Muscle layer of colon (tissue), 2 donors: Measurements from ENCODE around the gene MTG1.
"Not testable (repeated sequence)": the region's sequence is repeated elsewhere in the genome, so short reads cannot be mapped to it uniquely, and the experiment has no call there.

Experiments
- H3K27ac ChIP-seq: one replicate; pipeline ENCODE4 v1.7.0; 2013; ENCODE audit warnings: low read depth, mild to moderate bottlenecking, low read length, moderate library complexity
- H3K27me3 ChIP-seq, 2 donors: one replicate each; pipeline ENCODE4 v1.7.0; 2013; ENCODE audit warnings: low read length in 2 of 2, mild to moderate bottlenecking in 2 of 2; ENCODE audit not compliant: insufficient read depth in 2 of 2, control insufficient read depth in 1 of 2
- H3K36me3 ChIP-seq: one replicate; pipeline ENCODE4 v1.7.0; 2013; ENCODE audit warnings: mild to moderate bottlenecking, low read length; ENCODE audit not compliant: insufficient read depth
- H3K4me1 ChIP-seq: one replicate; pipeline ENCODE4 v1.7.0; 2013; ENCODE audit warnings: mild to moderate bottlenecking, low read length; ENCODE audit not compliant: insufficient read depth
- H3K4me3 ChIP-seq, 2 donors: one replicate each; pipeline ENCODE4 v1.7.0; 2013; ENCODE audit warnings: low read length in 2 of 2, low read depth in 1 of 2, mild to moderate bottlenecking in 1 of 2, moderate library complexity in 1 of 2
- H3K9ac ChIP-seq: one replicate; pipeline ENCODE4 v1.7.0; 2013; ENCODE audit warnings: low read length
- H3K9me3 ChIP-seq: one replicate; pipeline ENCODE4 v1.7.0; 2013; ENCODE audit warnings: mild to moderate bottlenecking, low read length
- donor health status: abdominal sarcoma.
- donor health status: Adenocarcinoma of cecum.

The MTG1 gene

DNA sequence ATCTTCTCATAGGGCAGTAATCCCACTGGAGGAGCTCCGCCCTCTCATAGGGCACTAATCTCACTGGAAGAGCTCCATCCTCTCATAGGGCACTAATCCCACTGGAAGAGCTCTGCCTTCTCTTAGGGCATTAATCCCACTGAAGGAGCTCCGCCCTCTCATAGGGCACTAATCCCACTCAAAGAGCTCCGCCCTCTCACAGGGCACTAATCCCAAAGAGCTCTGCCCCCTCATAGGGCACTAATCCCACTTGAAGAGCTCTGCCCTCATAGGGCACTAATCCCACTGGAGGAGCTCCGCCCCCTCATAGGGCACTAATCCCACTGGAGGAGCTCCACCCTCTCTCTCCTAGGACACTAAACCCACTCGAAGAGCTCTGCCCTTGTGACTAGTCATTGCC, 32.7 kb upstream of the MTG1 start:
- H3K4me3 ChIP-seq = no peak overlapping the region
- no peaks in the 10 kb centered on the region for H3K9me3 ChIP-seq
- H3K27ac ChIP-seq = no peak overlapping the region
- peaks cover 31% of the 10 kb centered on the region for H3K36me3 ChIP-seq
- no peak overlapping the region for H3K9ac ChIP-seq
- peaks cover 0 to 14% of the 10 kb centered on the region in 2 donors for H3K27me3 ChIP-seq
- H3K4me1 ChIP-seq = peaks cover 6% of the 10 kb centered on the region

- Histone ChIP-seq H3K27me3 (peaks cover 0 to 7% of the 10 kb centered on the region in 2 donors), H3K4me3 (no peak overlapping the region), H3K4me1 (no peaks in the 10 kb centered on the region), H3K9ac (no peak overlapping the region), H3K27ac (no peak overlapping the region), H3K36me3 (peaks cover 34% of the 10 kb centered on the region), H3K9me3 (no peaks in the 10 kb centered on the region)
Measured at GRCh38 chr10:133361773-133362441, 32.0 kb upstream of the MTG1 start.

DNA sequence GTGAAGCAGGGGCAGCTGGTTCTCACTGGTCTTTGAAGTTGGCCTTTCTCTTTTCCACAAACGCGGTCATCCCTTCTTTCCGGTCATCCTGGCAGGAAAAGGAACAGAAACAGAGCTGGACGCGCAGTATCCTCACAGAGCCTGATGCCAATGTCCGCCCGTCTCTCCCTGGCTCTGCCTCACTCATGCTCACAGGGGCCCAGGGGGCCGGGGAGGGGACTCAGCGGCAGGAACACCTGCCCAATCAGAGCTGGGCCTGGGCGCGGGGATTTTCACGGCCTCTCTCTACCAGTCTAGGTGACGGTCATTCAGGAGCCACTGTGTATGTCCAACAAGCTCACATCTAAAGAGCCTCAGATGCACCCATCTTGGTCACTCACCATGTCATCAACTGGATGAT, 31.1 kb upstream of the MTG1 start:
- H3K36me3 ChIP-seq = peaks cover 34% of the 10 kb centered on the region
- H3K4me1 ChIP-seq = no peaks in the 10 kb centered on the region
- no peak overlapping the region for H3K4me3 ChIP-seq
- no peaks in the 10 kb centered on the region for H3K27me3 ChIP-seq
- no peak overlapping the region for H3K9ac ChIP-seq
- H3K27ac ChIP-seq = no peak overlapping the region
- H3K9me3 ChIP-seq = no peaks in the 10 kb centered on the region

GRCh38 chr10:133364645-133365431, 29.1 kb upstream of the MTG1 start:
- Histone ChIP-seq H3K4me1 (no peaks in the 10 kb centered on the region), H3K27me3 (no peaks in the 10 kb centered on the region), H3K4me3 (no peak overlapping the region), H3K27ac (no peak overlapping the region), H3K36me3 (peaks cover 52% of the 10 kb centered on the region), H3K9me3 (no peaks in the 10 kb centered on the region), H3K9ac (no peak overlapping the region)

DNA sequence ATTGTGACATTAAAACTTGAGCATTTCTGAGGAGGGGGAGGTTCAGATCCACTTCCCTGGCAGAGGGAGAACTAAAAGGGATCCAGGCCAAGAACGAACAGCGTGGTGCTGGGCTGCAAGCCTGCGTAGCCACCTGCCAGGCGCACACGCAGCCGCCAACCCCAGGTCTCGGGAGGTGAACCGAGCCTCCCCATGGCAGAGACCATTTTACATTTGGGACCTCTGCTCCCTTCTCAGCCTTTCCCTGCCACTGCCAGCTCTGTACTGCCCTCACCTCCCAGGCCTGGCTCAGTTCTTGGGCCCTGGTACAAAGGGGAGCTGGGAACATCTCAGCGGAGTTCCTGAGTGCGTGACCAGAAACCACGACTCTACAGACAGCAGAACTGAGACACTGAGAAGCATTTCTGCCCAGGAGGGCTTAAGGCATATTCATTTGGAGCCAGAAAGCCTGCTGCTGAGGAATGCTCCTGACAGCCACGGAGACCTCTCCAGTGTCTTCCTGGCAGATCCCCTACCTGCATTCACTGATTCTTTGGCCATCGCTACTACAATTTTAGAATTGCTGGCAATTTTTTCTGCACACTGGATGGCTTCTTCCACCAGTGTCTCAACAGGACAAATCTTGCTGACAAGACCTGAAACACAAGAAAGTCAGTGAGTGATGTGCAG, 28.4 kb upstream of the MTG1 start:
- Histone ChIP-seq H3K4me1 (no peaks in the 10 kb centered on the region), H3K4me3 (no peak overlapping the region), H3K36me3 (peaks cover 59% of the 10 kb centered on the region), H3K27ac (no peak overlapping the region), H3K27me3 (no peaks in the 10 kb centered on the region), H3K9ac (no peak overlapping the region), H3K9me3 (no peaks in the 10 kb centered on the region)

GRCh38 chr10:133366130-133366478, 27.9 kb upstream of the MTG1 start:
- Histone ChIP-seq H3K36me3 (peaks cover 61% of the 10 kb centered on the region), H3K27ac (no peak overlapping the region), H3K4me1 (no peaks in the 10 kb centered on the region), H3K9me3 (no peaks in the 10 kb centered on the region), H3K9ac (no peak overlapping the region), H3K27me3 (no peaks in the 10 kb centered on the region), H3K4me3 (no peak overlapping the region)

GRCh38 chr10:133366751-133367150, 27.2 kb upstream of the MTG1 start:
- Histone ChIP-seq H3K27ac (no peak overlapping the region), H3K4me3 (no peak overlapping the region), H3K36me3 (peaks cover 61% of the 10 kb centered on the region), H3K4me1 (no peaks in the 10 kb centered on the region), H3K27me3 (no peaks in the 10 kb centered on the region), H3K9ac (no peak overlapping the region), H3K9me3 (no peaks in the 10 kb centered on the region)

- H3K4me1 ChIP-seq, H3K9ac ChIP-seq, H3K9me3 ChIP-seq, H3K27me3 ChIP-seq, H3K4me3 ChIP-seq, H3K27ac ChIP-seq: not testable (repeated sequence)
- peaks cover 60% of the 10 kb centered on the region for H3K36me3 ChIP-seq
Measured at GRCh38 chr10:133367461-133367860, 26.5 kb upstream of the MTG1 start.

DNA sequence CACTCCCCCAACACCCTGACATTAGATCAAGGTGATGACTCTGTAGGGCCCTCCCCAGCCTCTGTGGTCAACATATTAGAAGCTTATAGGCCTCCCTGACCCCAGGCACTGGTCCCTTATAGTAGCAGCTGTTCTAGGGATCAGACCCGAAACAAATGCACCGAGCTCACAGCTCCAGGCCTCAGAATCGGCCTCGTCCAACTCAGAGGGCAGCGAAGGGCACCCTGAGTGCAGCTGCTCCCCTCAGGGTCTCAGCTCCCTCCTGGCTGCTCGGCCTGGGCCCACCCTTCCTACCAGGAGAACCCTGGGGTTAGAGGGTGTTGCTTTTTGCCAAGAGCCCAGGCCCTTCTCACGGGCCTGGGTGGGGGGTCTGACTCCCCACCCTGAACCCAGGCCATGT, 25.8 kb upstream of the MTG1 start:
- Histone ChIP-seq H3K4me3 (no peak overlapping the region), H3K9me3 (no peaks in the 10 kb centered on the region), H3K36me3 (peaks cover 53% of the 10 kb centered on the region), H3K27me3 (no peaks in the 10 kb centered on the region), H3K9ac (no peak overlapping the region), H3K4me1 (no peaks in the 10 kb centered on the region), H3K27ac (no peak overlapping the region)

DNA sequence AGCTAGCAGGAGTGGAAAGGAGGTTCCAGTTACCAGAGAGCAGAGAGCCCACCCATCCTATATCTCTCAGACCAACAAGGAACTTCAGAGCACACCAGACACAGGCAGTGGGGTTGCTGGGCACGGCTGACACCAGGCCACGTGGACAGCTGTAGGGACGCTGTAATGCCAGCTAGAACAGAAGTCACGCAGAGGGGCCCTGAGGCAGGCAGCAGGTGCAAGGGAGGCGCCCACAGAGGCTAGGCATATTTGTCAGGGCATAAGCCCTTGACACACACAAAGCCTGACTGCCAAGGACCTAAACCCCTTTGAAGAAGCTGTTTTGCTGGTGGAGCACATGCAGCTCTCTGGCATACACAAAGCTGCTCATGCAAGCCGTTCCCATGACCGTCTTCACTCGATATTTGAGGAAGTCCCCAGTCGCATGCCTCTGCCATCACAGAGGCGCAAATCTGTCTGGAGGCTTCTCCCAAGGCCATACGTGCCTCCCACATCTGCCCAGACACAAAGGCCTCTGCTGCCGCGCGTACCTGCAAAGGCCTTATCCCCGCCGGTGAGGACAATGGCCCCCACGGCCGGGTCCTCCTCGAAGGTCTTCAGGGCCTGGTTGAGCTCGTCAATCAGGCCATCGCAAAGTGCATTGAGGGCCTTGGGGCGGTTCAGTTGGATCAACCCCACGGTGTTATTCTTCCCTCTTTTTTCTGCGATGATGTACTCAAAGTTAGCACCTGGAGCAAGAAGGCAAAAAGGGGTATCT, 23.7 kb upstream of the MTG1 start:
- H3K36me3 ChIP-seq = peaks cover 41% of the 10 kb centered on the region
- no peak overlapping the region for H3K4me3 ChIP-seq
- H3K27ac ChIP-seq = no peak overlapping the region
- H3K4me1 ChIP-seq = no peaks in the 10 kb centered on the region
- H3K9ac ChIP-seq = no peak overlapping the region
- H3K27me3 ChIP-seq = no peaks in the 10 kb centered on the region
- H3K9me3 ChIP-seq = no peaks in the 10 kb centered on the region

DNA sequence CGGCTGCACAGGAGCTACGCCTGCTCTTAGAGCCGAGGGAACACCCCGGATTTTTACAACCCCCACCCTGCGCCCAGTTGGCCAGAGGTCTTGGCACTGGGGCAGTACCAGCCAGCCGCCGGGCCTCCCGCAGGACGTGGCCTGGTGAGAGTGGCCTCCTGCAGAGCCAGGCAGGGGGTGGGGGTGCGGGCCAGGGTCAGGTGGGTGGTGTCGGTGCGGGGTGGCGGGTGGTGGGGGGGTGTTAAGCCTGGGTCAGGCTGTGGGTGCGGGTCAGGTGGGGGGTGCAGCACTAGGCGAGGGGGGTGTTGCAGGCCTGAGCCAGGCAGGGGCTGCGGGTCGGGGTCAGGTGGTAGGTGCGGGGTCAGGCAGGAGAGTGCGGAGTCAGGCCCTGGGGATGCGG, 21.4 kb upstream of the MTG1 start:
- Histone ChIP-seq H3K36me3 (peaks cover 27% of the 10 kb centered on the region), H3K9ac (no peak overlapping the region), H3K27me3 (no peaks in the 10 kb centered on the region), H3K4me1 (peaks cover 2% of the 10 kb centered on the region), H3K9me3 (no peaks in the 10 kb centered on the region), H3K27ac (no peak overlapping the region), H3K4me3 (peak overlapping the region in 1 of 2 donors; percentile 35)
